B cell (primary cell): Measurements from ENCODE around the gene HERC4. TPM values are rescaled to one million over a fixed set of nuclear protein-coding genes. Genes with fewer than 3 reads are reported as not detected.

Experiments
- ATAC-seq: fragments of 200-7000 bp; cut with Tn5 transposase; one replicate; pipeline ENCODE4 v1.10.0; 2021; ENCODE audit warnings: low read depth, mild to moderate bottlenecking, moderate number of reproducible peaks, moderate library complexity
- CTCF ChIA-PET: fragments of 350-600 bp; sonication (Branson Sonifier 250); formaldehyde crosslinking; loops from one replicate; lab custom pipeline; 2021; ENCODE audit warnings: antibody characterized with exemption, inconsistent platforms; lab: Charles Lee
- POLR2A ChIA-PET: fragments of 350-600 bp; sonication (Branson Sonifier 250); formaldehyde crosslinking; loops from one replicate; lab custom pipeline; 2021; ENCODE audit warnings: antibody characterized with exemption; lab: Charles Lee
- DNase-seq: peaks from one replicate; pipeline ENCODE4 v3.0.0; 2013
- H2AFZ ChIP-seq: 2 replicates; pipeline ENCODE4 v1.6.1; 2012; ENCODE audit warnings: mild to moderate bottlenecking, low read depth, low read length; ENCODE audit not compliant: insufficient read depth, poor library complexity, severe bottlenecking
- H3K27ac ChIP-seq, 2 donors: 1 replicate in 1 of 2; 2 replicates in 1 of 2; pipeline ENCODE4 v1.5.1; 2012 to 2013; ENCODE audit warnings: low read length in 2 of 2, mild to moderate bottlenecking in 2 of 2, moderate library complexity in 1 of 2
- H3K27me3 ChIP-seq, 4 experiments: fragments of 200-600 bp in 1 of 4; sonication (generic) in 1 of 4; replicated peaks in 1 of 4; 1 replicate in 2 of 4; 2 replicates in 2 of 4; pipeline versions ENCODE4 v1.6.1 to v1.7.0; 2013 to 2016; ENCODE audit warnings: low read length in 3 of 4, mild to moderate bottlenecking in 2 of 4, mixed read lengths in 1 of 4, moderate library complexity in 1 of 4; ENCODE audit not compliant: insufficient read depth in 4 of 4, control insufficient read depth in 3 of 4; ENCODE audit errors: control extremely low read depth in 1 of 4
- H3K36me3 ChIP-seq, 2 experiments: replicated peaks in 1 of 2; 1 replicate in 1 of 2; 2 replicates in 1 of 2; pipeline versions ENCODE4 v1.6.1 to v1.7.1; 2013; ENCODE audit warnings: low read length in 1 of 2; ENCODE audit not compliant: insufficient read depth in 2 of 2, control insufficient read depth in 1 of 2; ENCODE audit errors: control extremely low read depth in 1 of 2, extremely low read depth in 1 of 2
- H3K4me1 ChIP-seq, 2 donors: fragments of 200-600 bp in 1 of 2; sonication (generic) in 1 of 2; 1 replicate in 1 of 2; 2 replicates in 1 of 2; pipeline versions ENCODE4 v1.5.1 to v1.6.1; 2013 to 2017; ENCODE audit warnings: low read length in 2 of 2; ENCODE audit not compliant: control insufficient read depth in 2 of 2, insufficient read depth in 2 of 2
- H3K4me2 ChIP-seq: replicated peaks from 2 replicates; pipeline ENCODE3; 2012; ENCODE audit warnings: mild to moderate bottlenecking, low read depth, low read length; ENCODE audit not compliant: poor library complexity, severe bottlenecking
- H3K4me3 ChIP-seq, 5 experiments: fragments of 200-600 bp in 1 of 5; sonication (generic) in 1 of 5; 1 replicate in 3 of 5; 2 replicates in 2 of 5; pipeline versions ENCODE4 v1.5.1 to v1.7.0; 2011 to 2016; ENCODE audit warnings: low read length in 4 of 5, mild to moderate bottlenecking in 4 of 5, low read depth in 2 of 5, control low read depth in 1 of 5, moderate library complexity in 1 of 5; ENCODE audit not compliant: insufficient read depth in 1 of 5; ENCODE audit errors: control extremely low read depth in 1 of 5, extremely low read depth in 1 of 5
- H3K79me2 ChIP-seq: fragments of 200-600 bp; sonication (generic); one replicate; pipeline ENCODE4 v1.6.0; 2016; ENCODE audit warnings: low read length; ENCODE audit not compliant: control insufficient read depth, insufficient read depth
- H3K9ac ChIP-seq: fragments of 200-600 bp; sonication (generic); 2 replicates; pipeline ENCODE4 v1.6.1; 2017; ENCODE audit warnings: mild to moderate bottlenecking, low read length, moderate library complexity
- H3K9me3 ChIP-seq, 3 donors: one replicate each; pipeline versions ENCODE4 v1.6.1 to v1.7.1; 2013; ENCODE audit warnings: low read length in 2 of 3; ENCODE audit not compliant: control insufficient read depth in 2 of 3, insufficient read depth in 1 of 3; ENCODE audit errors: control extremely low read depth in 1 of 3
- H4K20me1 ChIP-seq: 2 replicates; pipeline ENCODE4 v1.6.0; 2012; ENCODE audit warnings: mild to moderate bottlenecking, low read length; ENCODE audit not compliant: insufficient read depth, control insufficient read depth, poor library complexity, severe bottlenecking
- H3K27ac Mint-ChIP-seq: one replicate; pipeline ENCODE4 v1.8.0; 2021; ENCODE audit warnings: mixed read lengths
- H3K27me3 Mint-ChIP-seq: one replicate; pipeline ENCODE4 v1.8.0; 2021; ENCODE audit warnings: mixed read lengths
- H3K4me1 Mint-ChIP-seq: one replicate; pipeline ENCODE4 v1.8.0; 2021; ENCODE audit warnings: mixed read lengths
- H3K4me3 Mint-ChIP-seq: one replicate; pipeline ENCODE4 v1.8.0; 2021; ENCODE audit warnings: mixed read lengths
- H3K9me3 Mint-ChIP-seq: one replicate; pipeline ENCODE4 v1.8.0; 2022; ENCODE audit warnings: mixed read lengths; ENCODE audit not compliant: insufficient read depth
- EZH2 ChIP-seq: IDR thresholded peaks from 2 replicates; pipeline ENCODE4 v1.6.1; 2012; ENCODE audit warnings: borderline replicate concordance, low read depth, mild to moderate bottlenecking, moderate library complexity, low read length; ENCODE audit not compliant: insufficient read depth, poor library complexity, severe bottlenecking
- WGBS: methylation state at CpG from one replicate; pipeline ENCODE4 v1.1.5; 2013; ENCODE audit warnings: missing lambda C conversion rate; ENCODE audit not compliant: insufficient coverage; 5-methylcytosine and 5-hydroxymethylcytosine counted together
- intact Hi-C: fragments of 100-400 bp; cut with micrococcal nuclease; formaldehyde crosslinking; loops from one replicate; pipeline ENCODE4 v1.10.0; 2022
- polyA plus RNA-seq: library from polyadenylated mRNA; depleted of rRNA; stranded (reverse); fragments of >200 nt; gene quantifications from 2 replicates; pipeline ENCODE4 v1.2.3, GENCODE V29; 2012
- total RNA-seq, 2 donors: library from RNA; stranded (reverse); fragments of 120-200 nt in 1 of 2; gene quantifications; 1 replicate in 1 of 2; 2 replicates in 1 of 2; pipeline versions ENCODE4 v1.2.3 to v1.2.4, GENCODE V29; 2013 to 2022
- TF ChIP-seq, protein P1 (sequence below): fragments of 200-600 bp; IDR thresholded peaks from one replicate; pipeline ENCODE4 v1.8.0; 2022; ENCODE audit warnings: antibody characterized with exemption, mild to moderate bottlenecking

The HERC4 gene
- total and polyA plus RNA-seq, 2 donors (not counting 1 experiment from before 2014, with no cell fraction given) = 18.2 to 118 TPM

DNA sequence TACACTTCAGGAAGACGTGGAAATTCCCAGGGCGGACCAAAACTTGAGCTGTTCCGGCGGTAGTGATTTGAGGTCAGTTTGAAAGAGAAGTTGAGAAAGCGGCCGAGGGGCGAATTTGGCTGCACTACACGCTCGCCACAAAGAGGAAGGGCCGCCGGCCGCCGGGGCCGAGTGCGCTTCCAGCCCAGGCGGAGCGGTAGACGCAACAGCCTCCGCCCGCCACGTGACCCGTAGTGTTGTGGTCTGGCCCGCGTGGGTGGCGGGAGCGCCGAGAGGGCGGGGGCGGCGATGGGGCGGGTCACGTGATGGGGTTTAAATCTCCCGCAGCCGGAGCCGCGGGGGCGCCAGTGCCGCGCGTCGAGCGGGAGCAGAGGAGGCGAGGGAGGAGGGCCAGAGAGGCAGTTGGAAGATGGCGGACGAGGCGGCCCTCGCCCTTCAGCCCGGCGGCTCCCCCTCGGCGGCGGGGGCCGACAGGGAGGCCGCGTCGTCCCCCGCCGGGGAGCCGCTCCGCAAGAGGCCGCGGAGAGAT, 190.7 kb downstream of the HERC4 start, which contains the start of gene SIRT1:
Gene SIRT1 (plus strand): TSS at position 344 of the 529 bp plus-strand sequence. CDS start 66 bp downstream, at position 410.
- under 1% methylated on average over 62 of the region's 62 CpGs for WGBS
- Histone ChIP-seq H3K4me2 (peak within 1 kb of the TSS; percentile 78), H3K9ac (peak within 1 kb of the TSS; percentile 90), H3K4me3 (peak within 1 kb of the TSS; percentile 74 to 89 (median 79)), H3K27me3 (no peaks in the 10 kb centered on the region), H3K4me1 (peaks cover 5 to 19% of the 10 kb centered on the region in 2 donors), H3K9me3 (no peaks in the 10 kb centered on the region), H3K79me2 (peaks cover 37% of the 10 kb centered on the region), H3K27ac (peak within 1 kb of the TSS; percentile 82 to 90), H4K20me1 (peaks cover 34% of the 10 kb centered on the region), H2AFZ (peak within 1 kb of the TSS; percentile 74), H3K36me3 (peaks cover 7 to 26% of the 10 kb centered on the region in 2 experiments)
- intact Hi-C loops = loop anchor here (1.0 to 2.0 kb wide), 5 partner anchors 29 to 522 kb away; partner anchors contain the start of genes HERC4 and RUFY2
- ATAC-seq (peak; percentile 78), DNase-seq (peak; percentile 97)
- peak within 1 kb of the TSS; percentile 90 for H3K4me3 Mint-ChIP-seq
- no peaks in the 10 kb centered on the region for H3K27me3 Mint-ChIP-seq
- TF ChIP-seq, protein P1, sequence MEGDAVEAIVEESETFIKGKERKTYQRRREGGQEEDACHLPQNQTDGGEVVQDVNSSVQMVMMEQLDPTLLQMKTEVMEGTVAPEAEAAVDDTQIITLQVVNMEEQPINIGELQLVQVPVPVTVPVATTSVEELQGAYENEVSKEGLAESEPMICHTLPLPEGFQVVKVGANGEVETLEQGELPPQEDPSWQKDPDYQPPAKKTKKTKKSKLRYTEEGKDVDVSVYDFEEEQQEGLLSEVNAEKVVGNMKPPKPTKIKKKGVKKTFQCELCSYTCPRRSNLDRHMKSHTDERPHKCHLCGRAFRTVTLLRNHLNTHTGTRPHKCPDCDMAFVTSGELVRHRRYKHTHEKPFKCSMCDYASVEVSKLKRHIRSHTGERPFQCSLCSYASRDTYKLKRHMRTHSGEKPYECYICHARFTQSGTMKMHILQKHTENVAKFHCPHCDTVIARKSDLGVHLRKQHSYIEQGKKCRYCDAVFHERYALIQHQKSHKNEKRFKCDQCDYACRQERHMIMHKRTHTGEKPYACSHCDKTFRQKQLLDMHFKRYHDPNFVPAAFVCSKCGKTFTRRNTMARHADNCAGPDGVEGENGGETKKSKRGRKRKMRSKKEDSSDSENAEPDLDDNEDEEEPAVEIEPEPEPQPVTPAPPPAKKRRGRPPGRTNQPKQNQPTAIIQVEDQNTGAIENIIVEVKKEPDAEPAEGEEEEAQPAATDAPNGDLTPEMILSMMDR = no peak
- TF ChIP-seq EZH2 = no peak
- ChIA-PET CTCF (interaction anchor here (0.8 to 5.2 kb wide), 8 partner anchors 29 to 464 kb away, joined by 3 to 35 read pairs (median 5); no protein-coding TSS in a partner anchor), POLR2A (interaction anchor here (0.5 to 2.7 kb wide), 6 partner anchors 29 to 640 kb away, joined by 3 to 20 read pairs (median 4); partner anchors contain the start of gene HNRNPH3)
- H3K4me1 Mint-ChIP-seq = peaks cover 34% of the 10 kb centered on the region
- no peaks in the 10 kb centered on the region for H3K9me3 Mint-ChIP-seq
- H3K27ac Mint-ChIP-seq = peak within 1 kb of the TSS; percentile 99
